NCI-H2029 (cell line): ENCODE data around the gene NANOGP8.
"Not testable (repeated sequence)": the region's sequence is repeated elsewhere in the genome, so short reads cannot be mapped to it uniquely, and the experiment has no call there.

Source experiments
- DNase-seq: peaks from one replicate; lab custom pipeline; 2025; lab: John Stamatoyannopoulos, UW

Gene NANOGP8

GRCh38 chr15:35085176-35085919, at the start of gene NANOGP8:
NANOGP8 (minus strand) TSS chr15:35085295; CDS start chr15:35085110, 185 bp downstream.
- DNase-seq: not testable (repeated sequence)

- DNase-seq: no peak
Observed at GRCh38 chr15:35134299-35134698, 49.2 kb upstream of the NANOGP8 start.

GRCh38 chr15:35130245-35130644, 45.1 kb upstream of the NANOGP8 start:
- no peak for DNase-seq

- no peak for DNase-seq
Observed at GRCh38 chr15:35129361-35129760, 44.3 kb upstream of the NANOGP8 start.

GRCh38 chr15:35127717-35128116, 42.6 kb upstream of the NANOGP8 start:
- no peak for DNase-seq

GRCh38 chr15:35126236-35126635, 41.1 kb upstream of the NANOGP8 start:
- no peak for DNase-seq

- DNase-seq: no peak
Observed at GRCh38 chr15:35123743-35124142, 38.6 kb upstream of the NANOGP8 start.

- DNase-seq: no peak
Observed at GRCh38 chr15:35121611-35122359, 36.7 kb upstream of the NANOGP8 start.

GRCh38 chr15:35120173-35120572, 35.1 kb upstream of the NANOGP8 start:
- no peak for DNase-seq

- no peak for DNase-seq
Observed at GRCh38 chr15:35118960-35119359, 33.9 kb upstream of the NANOGP8 start.

- DNase-seq: no peak
Observed at GRCh38 chr15:35117543-35118265, 32.6 kb upstream of the NANOGP8 start.

GRCh38 chr15:35115155-35115725, 30.1 kb upstream of the NANOGP8 start:
- no peak for DNase-seq

GRCh38 chr15:35112346-35112745, 27.3 kb upstream of the NANOGP8 start:
- no peak for DNase-seq

- DNase-seq: no peak
Observed at GRCh38 chr15:35111861-35112260, 26.8 kb upstream of the NANOGP8 start.

- no peak for DNase-seq
Observed at GRCh38 chr15:35108453-35108852, 23.4 kb upstream of the NANOGP8 start.

- DNase-seq: no peak
Observed at GRCh38 chr15:35107561-35107960, 22.5 kb upstream of the NANOGP8 start.

GRCh38 chr15:35107122-35107521, 22.0 kb upstream of the NANOGP8 start:
- no peak for DNase-seq

- no peak for DNase-seq
Observed at GRCh38 chr15:35104526-35105147, 19.5 kb upstream of the NANOGP8 start.

GRCh38 chr15:35102186-35102585, 17.1 kb upstream of the NANOGP8 start:
- no peak for DNase-seq

GRCh38 chr15:35101335-35101734, 16.2 kb upstream of the NANOGP8 start:
- no peak for DNase-seq

- no peak for DNase-seq
Observed at GRCh38 chr15:35098737-35099136, 13.6 kb upstream of the NANOGP8 start.

GRCh38 chr15:35095941-35096340, 10.8 kb upstream of the NANOGP8 start:
- no peak for DNase-seq
